HepG2 (cell line): ENCODE measurements around the gene PPP2R2B. TPM values are rescaled to one million over a fixed set of nuclear protein-coding genes. Genes with fewer than 3 reads are reported as not detected.

ENCODE experiments used
- ATAC-seq: fragments of 200-7000 bp; cut with Tn5 transposase; 3 replicates; pipeline ENCODE4 v1.9.1; 2020; ENCODE audit warnings: mild to moderate bottlenecking, moderate library complexity
- BruUV-seq: library from RNA; stranded (reverse); fragments of 400-500 nt; replicated peaks from 2 replicates; lab custom pipeline; 2021; lab: Mats Ljungman, UMichigan
- CTCF ChIA-PET: fragments of 300-600 bp; formaldehyde crosslinking; extraction: SDS; loops from one replicate; lab custom pipeline; 2021; ENCODE audit warnings: low total read pairs, inconsistent platforms, low intra/inter-chr PET ratio; lab: Yijun Ruan, JAX
- POLR2A ChIA-PET: fragments of 350-600 bp; sonication (Branson Sonifier 250); formaldehyde crosslinking; loops from one replicate; lab custom pipeline; 2020; ENCODE audit warnings: antibody characterized with exemption, inconsistent platforms; lab: Yijun Ruan, JAX
- DNase-seq: peaks from one replicate; pipeline ENCODE4 v3.0.0-alpha.2; 2015; ENCODE audit warnings: low spot score
- FAIRE-seq: peaks from 3 replicates; lab custom pipeline; 2011; peaks lifted over from hg19 to GRCh38; lab: Jason Lieb, UNC
- H2AFZ ChIP-seq: one replicate; pipeline ENCODE4 v1.6.1; 2011; ENCODE audit warnings: low read length, inconsistent platforms
- H3K27ac ChIP-seq: fragments of 300-600 bp; 3 replicates; pipeline ENCODE4 v1.8.0; 2011; ENCODE audit warnings: mixed run types, mild to moderate bottlenecking, mixed read lengths, low read length, inconsistent platforms; ENCODE audit not compliant: insufficient read depth; ENCODE audit errors: extremely low read length
- H3K27me3 ChIP-seq, 2 experiments: fragments of 200-600 bp in 1 of 2; 2 replicates in 1 of 2; 3 replicates in 1 of 2; pipeline versions ENCODE4 v1.6.0 to v1.8.0; 2011; ENCODE audit warnings: low read length in 2 of 2, mild to moderate bottlenecking in 2 of 2, moderate library complexity in 2 of 2, inconsistent platforms in 1 of 2; ENCODE audit not compliant: insufficient read depth in 2 of 2, control insufficient read depth in 1 of 2
- H3K36me3 ChIP-seq, 2 experiments: fragments of 200-600 bp in 1 of 2; replicated peaks in 1 of 2; 2 replicates in 1 of 2; 3 replicates in 1 of 2; pipeline versions ENCODE4 v1.5.1 to v1.8.0; 2011; ENCODE audit warnings: low read length in 2 of 2, inconsistent platforms in 1 of 2; ENCODE audit not compliant: insufficient read depth in 2 of 2, control insufficient read depth in 1 of 2
- H3K4me1 ChIP-seq: 2 replicates; pipeline ENCODE4 v1.5.1; 2012; ENCODE audit warnings: low read length, inconsistent platforms; ENCODE audit not compliant: insufficient read depth
- H3K4me2 ChIP-seq: 2 replicates; pipeline ENCODE4 v1.6.0; 2011; ENCODE audit warnings: low read depth, low read length, inconsistent platforms
- H3K4me3 ChIP-seq, 3 experiments: fragments of 200-600 bp in 1 of 3; sonication (generic), shearing (Covaris generic) in 1 of 3; replicated peaks in 1 of 3; 2 replicates each; pipeline ENCODE4 v1.5.1; 2011 to 2016; ENCODE audit warnings: low read length in 3 of 3, inconsistent platforms in 2 of 3, low read depth in 2 of 3, mild to moderate bottlenecking in 2 of 3, control low read depth in 1 of 3, mixed read lengths in 1 of 3; ENCODE audit not compliant: insufficient read depth in 1 of 3
- H3K79me2 ChIP-seq: one replicate; pipeline ENCODE4 v1.6.1; 2011; ENCODE audit warnings: low read length, inconsistent platforms; ENCODE audit not compliant: insufficient read depth
- H3K9ac ChIP-seq: 2 replicates; pipeline ENCODE4 v1.6.0; 2011; ENCODE audit warnings: mild to moderate bottlenecking, low read depth, low read length, inconsistent platforms; ENCODE audit not compliant: insufficient read depth
- H3K9me3 ChIP-seq: 2 replicates; pipeline ENCODE4 v1.5.1; 2012; ENCODE audit warnings: mild to moderate bottlenecking, low read length
- H4K20me1 ChIP-seq: 2 replicates; pipeline ENCODE4 v1.6.0; 2011; ENCODE audit warnings: inconsistent platforms, mild to moderate bottlenecking, low read length, moderate library complexity; ENCODE audit not compliant: insufficient read depth
- CHCHD3 ChIP-seq: sonication (generic); formaldehyde crosslinking; IDR thresholded peaks from 2 replicates; pipeline ENCODE4 v1.8.0; 2022; ENCODE audit warnings: mild to moderate bottlenecking, missing genetic modification reagents, moderate library complexity
- FOXK1 ChIP-seq: sonication (generic); formaldehyde crosslinking; IDR thresholded peaks from 2 replicates; pipeline ENCODE4 v1.4.0; 2020; ENCODE audit warnings: low read depth, missing genetic modification reagents, borderline replicate concordance
- GPN1 ChIP-seq: sonication (generic); formaldehyde crosslinking; IDR thresholded peaks from 2 replicates; pipeline ENCODE4 v1.5.1; 2020; ENCODE audit warnings: missing genetic modification reagents, borderline replicate concordance
- HCFC1 ChIP-seq: fragments of 150-350 bp; IDR thresholded peaks from 2 replicates; pipeline ENCODE4 v1.6.1; 2014; ENCODE audit warnings: low read depth, low read length
- KLF6 ChIP-seq: IDR thresholded peaks from 2 replicates; pipeline ENCODE4 v1.8.0; 2016; ENCODE audit warnings: missing biosample characterization, missing genetic modification reagents
- ZNF432 ChIP-seq: sonication (generic); formaldehyde crosslinking; IDR thresholded peaks from 2 replicates; pipeline ENCODE4 v1.5.0; 2020; ENCODE audit warnings: missing genetic modification reagents, mild to moderate bottlenecking, borderline replicate concordance
- ZNF577 ChIP-seq: sonication (generic); formaldehyde crosslinking; IDR thresholded peaks from 2 replicates; pipeline ENCODE4 v1.4.0; 2020; ENCODE audit warnings: mild to moderate bottlenecking, low read depth, missing genetic modification reagents, borderline replicate concordance
- ZNF737 ChIP-seq: sonication (generic); formaldehyde crosslinking; IDR thresholded peaks from 2 replicates; pipeline ENCODE4 v1.5.0; 2020; ENCODE audit warnings: missing genetic modification reagents, mild to moderate bottlenecking, borderline replicate concordance
- WGBS: methylation state at CpG from one replicate; pipeline ENCODE4 v1.1.6; 2017; ENCODE audit warnings: low lambda C conversion rate; 5-methylcytosine and 5-hydroxymethylcytosine counted together
- in situ Hi-C: cut with HindIII; loops from 2 replicates; pipeline ENCODE4 v1.10.0; 2017; ENCODE audit warnings: low pct_unique_long_range_greater_than_20kb; ENCODE audit not compliant: extremely low pct_ligation_motif_present
- intact Hi-C: fragments of 100-400 bp; cut with micrococcal nuclease; formaldehyde crosslinking; loops from one replicate; pipeline ENCODE4 v1.10.0; 2022; ENCODE audit not compliant: unreplicated experiment
- polyA plus RNA-seq, 8 experiments: library from polyadenylated mRNA; depleted of rRNA in 3 of 8; stranded (reverse) in 7 of 8; unstranded in 1 of 8; fragments of >200 nt; fragmentation: Illumina TruSeq in 4 of 8; extraction: Trizol in 4 of 8; gene quantifications; 2 replicates each; pipeline versions ENCODE4 v1.2.1 to v1.2.3, GENCODE V29; 2011 to 2016; ENCODE audit warnings: low read depth in 4 of 8, missing spikeins in 1 of 8, mixed read lengths in 1 of 8; ENCODE audit not compliant: insufficient read depth in 1 of 8
- total RNA-seq, 5 experiments: library from RNA; depleted of rRNA; stranded (reverse); fragments of >200 nt; fragmentation: Illumina TruSeq; extraction: Trizol; gene quantifications; 2 replicates each; pipeline ENCODE4 v1.2.3, GENCODE V29; 2016; ENCODE audit warnings: low read depth in 1 of 5

Gene PPP2R2B
- total and polyA plus RNA-seq, 2 of the 13 experiments (the other 11 are each of a cell fraction or from before 2014, with no cell fraction given): not detected

DNA sequence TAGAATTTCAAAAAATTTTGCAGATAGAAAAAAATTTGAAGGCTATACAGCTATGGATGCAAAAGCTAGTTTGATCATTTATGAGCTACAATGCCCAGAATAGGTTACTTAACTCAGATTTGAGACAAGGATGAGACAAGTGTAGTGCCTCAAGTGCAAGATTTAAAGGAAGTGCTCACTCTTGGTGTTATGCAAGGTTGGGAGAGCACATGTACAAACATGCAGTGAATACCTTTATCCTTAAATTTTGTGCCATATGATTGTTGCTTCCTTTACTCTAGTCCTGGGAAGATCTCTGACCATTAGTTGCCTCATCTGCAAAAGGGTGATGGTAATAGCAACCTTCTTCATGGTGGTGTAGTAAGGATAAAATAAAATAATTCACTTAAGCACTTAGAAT is 31.7 kb upstream of the PPP2R2B start:
- no peak overlapping the region for H3K4me2 ChIP-seq
- no peak for DNase-seq
- no TSS peak for BruUV-seq
- no peak for TF ChIP-seq CHCHD3 (CRISPR knock-in tag)
- TF ChIP-seq ZNF577 (CRISPR knock-in tag): no peak
- no peak for TF ChIP-seq ZNF432 (CRISPR knock-in tag)
- no peak for TF ChIP-seq GPN1 (CRISPR knock-in tag)
- no peak for TF ChIP-seq HCFC1
- no peak for TF ChIP-seq KLF6 (CRISPR knock-in tag)
- TF ChIP-seq, all 625 proteins: peak for 0
- ChIA-PET CTCF (no interaction called here), POLR2A (no interaction called here)
- Histone ChIP-seq H3K27me3 (no peaks in the 10 kb centered on the region), H3K79me2 (no peaks in the 10 kb centered on the region), H3K4me1 (no peaks in the 10 kb centered on the region), H3K9me3 (no peaks in the 10 kb centered on the region), H3K4me3 (no peak overlapping the region), H4K20me1 (no peaks in the 10 kb centered on the region), H2AFZ (no peak overlapping the region), H3K9ac (no peak overlapping the region), H3K36me3 (no peaks in the 10 kb centered on the region), H3K27ac (no peak overlapping the region)
- FAIRE-seq: no peak
- no peak for ATAC-seq
- intact Hi-C loops: no loop called here
- in situ Hi-C loops: no loop called here

DNA sequence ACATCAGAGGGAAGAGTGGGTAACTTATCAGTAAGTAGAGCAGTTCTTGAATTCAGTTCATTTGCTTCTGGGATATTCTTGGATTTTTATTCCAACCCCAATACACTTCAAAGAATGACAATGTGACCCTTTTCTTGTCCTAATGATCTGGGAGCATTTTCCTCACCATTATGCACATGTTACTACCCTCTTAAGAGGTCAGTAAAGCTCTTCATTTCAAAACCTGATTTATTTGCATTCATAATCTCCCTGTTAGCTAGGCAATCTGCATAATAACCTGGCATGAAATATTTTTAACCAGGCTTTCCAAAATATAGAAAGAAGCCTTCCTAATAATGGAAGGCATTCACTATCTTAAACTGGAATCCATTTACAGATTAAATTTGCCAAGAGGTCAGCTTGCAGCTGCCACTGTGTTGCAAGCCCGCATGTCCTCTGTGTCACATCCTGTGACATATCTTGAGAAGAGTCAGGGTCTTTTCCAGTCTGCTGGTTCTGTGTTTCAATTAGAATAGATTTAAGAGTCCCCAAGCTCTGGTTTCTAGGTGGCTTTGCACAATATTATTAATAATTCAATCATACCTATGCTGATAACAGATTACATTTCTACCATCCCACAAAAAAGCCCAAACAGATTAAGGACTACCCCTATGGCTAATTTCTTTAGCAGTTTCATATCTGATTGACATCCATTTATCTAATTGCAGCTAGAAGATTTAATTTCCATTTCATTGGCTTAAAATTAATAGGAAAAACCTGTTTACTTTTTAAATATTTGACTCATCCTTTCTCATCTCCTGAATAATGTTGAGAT is 30.9 kb upstream of the PPP2R2B start:
- H3K9ac ChIP-seq: no peak overlapping the region
- 93% methylated on average over 1 of the region's 1 CpG for WGBS
- no peak overlapping the region for H3K27ac ChIP-seq
- H3K4me1 ChIP-seq: no peaks in the 10 kb centered on the region
- intact Hi-C loops (no loop called here), in situ Hi-C loops (no loop called here)
- H3K36me3 ChIP-seq: no peaks in the 10 kb centered on the region
- DNase-seq (no peak), ATAC-seq (no peak), FAIRE-seq (no peak)
- H3K79me2 ChIP-seq: no peaks in the 10 kb centered on the region
- BruUV-seq: no TSS peak
- H3K27me3 ChIP-seq: no peaks in the 10 kb centered on the region
- H2AFZ ChIP-seq: no peak overlapping the region
- POLR2A ChIA-PET: no interaction called here
- no peak for TF ChIP-seq ZNF737
- TF ChIP-seq FOXK1: no peak
- no peaks in the 10 kb centered on the region for H3K9me3 ChIP-seq
- no peak overlapping the region for H3K4me3 ChIP-seq
- CTCF ChIA-PET: no interaction called here
- no peaks in the 10 kb centered on the region for H4K20me1 ChIP-seq
- H3K4me2 ChIP-seq: no peak overlapping the region
